ENCODE data around the gene MCMBP.
A peak's percentile ranks its signal among the peaks of the same experiment; 100 is the strongest.
"Not testable (repeated sequence)": the region's sequence is repeated elsewhere in the genome, so short reads cannot be mapped to it uniquely, and the experiment has no call there.

The MCMBP gene, protein sequence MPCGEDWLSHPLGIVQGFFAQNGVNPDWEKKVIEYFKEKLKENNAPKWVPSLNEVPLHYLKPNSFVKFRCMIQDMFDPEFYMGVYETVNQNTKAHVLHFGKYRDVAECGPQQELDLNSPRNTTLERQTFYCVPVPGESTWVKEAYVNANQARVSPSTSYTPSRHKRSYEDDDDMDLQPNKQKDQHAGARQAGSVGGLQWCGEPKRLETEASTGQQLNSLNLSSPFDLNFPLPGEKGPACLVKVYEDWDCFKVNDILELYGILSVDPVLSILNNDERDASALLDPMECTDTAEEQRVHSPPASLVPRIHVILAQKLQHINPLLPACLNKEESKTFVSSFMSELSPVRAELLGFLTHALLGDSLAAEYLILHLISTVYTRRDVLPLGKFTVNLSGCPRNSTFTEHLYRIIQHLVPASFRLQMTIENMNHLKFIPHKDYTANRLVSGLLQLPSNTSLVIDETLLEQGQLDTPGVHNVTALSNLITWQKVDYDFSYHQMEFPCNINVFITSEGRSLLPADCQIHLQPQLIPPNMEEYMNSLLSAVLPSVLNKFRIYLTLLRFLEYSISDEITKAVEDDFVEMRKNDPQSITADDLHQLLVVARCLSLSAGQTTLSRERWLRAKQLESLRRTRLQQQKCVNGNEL

DNA sequence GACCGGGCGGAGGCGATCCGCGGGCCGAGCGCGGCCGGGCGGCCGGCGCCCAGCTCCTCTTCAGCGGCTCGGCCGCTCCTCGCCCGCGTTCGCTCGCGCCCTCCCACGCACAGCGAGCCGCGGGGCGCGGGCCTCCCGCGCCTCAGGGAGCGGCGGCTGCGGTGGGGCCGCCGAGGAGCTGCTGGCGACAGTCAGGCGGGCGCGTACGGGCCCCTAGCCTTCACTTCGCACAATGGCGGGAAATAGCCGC is at the start of gene MCMBP:
TSS of gene MCMBP (minus strand) at position 234 of the 250 bp plus-strand sequence. CDS start 259 bp downstream, outside the sequence.
- DNase-seq = no peak

DNA sequence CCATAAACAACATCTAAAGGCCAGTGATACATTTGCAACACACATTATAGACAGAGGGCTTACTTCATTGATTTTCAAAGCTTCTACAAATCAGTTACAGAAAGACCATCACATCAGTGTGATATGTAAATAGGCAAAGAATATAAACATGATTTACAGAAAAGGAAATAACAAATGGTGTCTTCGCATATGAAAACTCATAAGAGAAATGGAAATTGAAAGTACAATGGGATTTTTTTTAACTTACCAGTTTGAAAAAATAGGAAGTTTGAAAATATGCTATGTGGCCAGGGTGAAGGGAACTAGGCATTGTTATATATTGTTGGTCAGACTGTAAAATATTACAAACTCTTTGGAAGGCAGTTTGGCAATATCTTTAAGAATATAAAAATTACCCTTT is 47.2 kb upstream of the MCMBP start:
- DNase-seq = no peak

DNA sequence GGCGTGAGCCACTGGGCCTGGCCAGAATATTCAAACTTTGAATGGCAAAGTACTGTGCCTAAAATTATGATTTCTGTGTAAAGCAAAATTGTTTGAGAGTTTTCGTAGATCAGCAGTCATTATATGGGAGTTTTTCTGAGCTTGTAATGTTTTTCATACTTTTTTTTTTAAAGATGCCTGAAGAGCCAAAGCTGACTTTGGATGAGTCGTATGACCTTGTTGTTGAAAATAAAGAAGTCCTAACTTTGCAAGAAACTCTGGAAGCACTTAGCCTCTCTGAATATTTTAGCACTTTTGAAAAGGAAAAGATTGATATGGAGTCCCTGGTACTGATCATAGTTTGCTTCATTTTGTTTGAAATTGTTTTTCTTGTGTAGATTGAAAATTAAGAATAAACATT is 46.6 kb upstream of the MCMBP start:
- DNase-seq = no peak

DNA sequence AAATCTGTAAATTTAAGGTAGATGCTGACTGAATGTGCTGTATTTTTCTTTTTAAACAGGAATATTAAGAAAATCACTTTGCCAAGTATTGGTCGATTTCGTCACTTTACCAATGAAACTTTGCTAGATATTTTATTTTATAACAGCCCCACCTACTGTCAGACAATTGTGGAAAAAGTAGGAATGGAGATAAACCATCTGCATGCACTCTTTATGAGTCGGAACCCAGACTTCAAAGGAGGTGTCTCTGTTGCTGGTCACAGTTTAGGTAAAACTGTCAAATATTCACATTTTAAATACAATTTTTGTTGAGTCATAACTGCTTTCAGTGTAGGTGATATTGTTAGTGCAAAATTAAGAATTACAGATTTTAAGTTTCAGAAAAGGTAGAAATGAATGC is 45.1 kb upstream of the MCMBP start:
- DNase-seq = no peak

DNA sequence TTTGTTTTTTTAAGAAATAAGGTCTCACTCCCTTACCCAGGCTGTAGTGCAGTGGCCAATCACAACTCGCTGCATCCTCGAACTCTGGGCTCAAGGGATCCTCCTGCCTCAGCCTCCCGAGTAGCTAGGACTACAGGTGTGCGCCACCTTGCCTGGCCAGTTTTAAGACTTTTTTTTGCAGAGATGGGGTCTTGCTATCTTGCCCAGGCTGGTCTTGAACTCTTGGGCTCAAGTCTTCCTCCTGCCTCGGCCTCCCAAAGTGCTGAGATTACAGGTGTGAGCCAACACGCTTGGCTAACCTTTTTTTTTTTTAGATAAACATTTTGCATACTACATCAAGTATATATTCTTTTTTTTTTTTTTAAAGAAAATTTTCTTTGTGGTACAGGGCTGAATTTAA is 38.0 kb upstream of the MCMBP start:
- no peak for DNase-seq

DNA sequence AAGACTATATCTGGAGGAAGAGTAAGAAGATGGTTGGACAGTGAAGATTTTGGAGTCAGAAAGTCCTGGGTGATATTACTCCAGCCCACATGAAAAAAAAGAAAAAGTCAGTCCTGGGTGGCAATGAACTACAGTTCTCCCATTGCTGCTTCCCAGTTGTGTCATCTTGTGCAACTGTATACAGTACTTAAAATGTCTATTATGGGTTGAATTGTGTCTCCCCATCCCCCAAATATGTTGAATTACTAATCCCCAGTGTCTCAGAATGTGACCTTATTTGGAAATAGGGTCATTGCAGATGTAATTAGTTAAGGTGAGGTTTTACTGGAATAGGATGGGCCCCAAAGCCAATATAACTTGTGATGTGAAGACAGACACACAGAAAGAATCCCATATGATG is 35.5 kb upstream of the MCMBP start:
- no peak for DNase-seq

DNA sequence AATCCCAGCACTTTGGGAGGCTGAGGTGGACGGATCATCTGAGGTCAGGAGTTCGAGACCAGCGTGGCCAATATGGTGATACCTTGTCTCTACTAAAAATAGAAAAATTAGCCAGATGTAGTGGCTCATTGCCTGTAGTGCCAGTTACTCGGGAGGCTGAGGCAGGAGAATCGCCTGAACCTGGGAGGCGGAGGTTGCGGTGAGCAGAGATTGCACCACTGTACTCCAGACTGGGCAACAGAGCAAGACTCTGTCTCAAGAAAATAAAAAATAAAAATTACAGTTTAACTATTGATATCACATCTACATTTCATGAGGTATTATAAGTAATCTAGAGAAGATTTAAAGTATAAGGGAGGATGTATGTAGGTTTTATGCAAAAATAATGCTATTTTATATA is 35.1 kb upstream of the MCMBP start:
- DNase-seq = not testable (repeated sequence)

DNA sequence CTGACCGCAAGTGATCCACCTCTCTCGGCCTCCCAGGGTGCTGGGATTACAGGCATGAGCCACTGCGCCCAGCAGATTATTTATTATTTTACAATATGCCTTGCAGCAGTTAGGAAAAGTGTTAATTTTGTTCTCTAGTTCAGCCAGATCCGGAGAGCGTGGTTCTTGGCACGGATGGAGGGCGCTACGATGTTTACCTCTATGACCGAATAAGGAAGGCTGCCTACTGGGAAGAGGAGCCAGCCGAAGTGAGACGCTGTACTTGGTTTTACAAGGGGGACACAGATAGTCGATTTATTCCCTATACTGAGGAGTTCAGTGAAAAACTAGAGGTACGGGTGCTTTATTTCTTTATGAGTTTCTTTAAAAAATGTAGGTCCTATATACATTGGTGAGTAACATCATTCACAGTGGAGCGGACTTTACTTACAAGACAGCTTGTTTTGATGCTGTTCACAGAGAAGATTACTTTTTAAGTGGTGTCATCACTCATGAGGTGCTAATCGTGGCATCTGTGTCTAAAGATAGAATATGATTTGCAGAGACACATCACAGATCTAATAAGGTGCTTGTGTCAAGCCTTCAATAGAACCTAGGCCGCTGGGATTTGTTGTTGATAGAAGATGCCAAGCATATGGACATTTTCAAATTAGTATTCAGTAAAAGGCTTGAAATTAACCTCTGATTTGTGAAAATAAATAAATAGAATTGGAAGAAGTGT is 31.5 kb upstream of the MCMBP start:
- no peak for DNase-seq

DNA sequence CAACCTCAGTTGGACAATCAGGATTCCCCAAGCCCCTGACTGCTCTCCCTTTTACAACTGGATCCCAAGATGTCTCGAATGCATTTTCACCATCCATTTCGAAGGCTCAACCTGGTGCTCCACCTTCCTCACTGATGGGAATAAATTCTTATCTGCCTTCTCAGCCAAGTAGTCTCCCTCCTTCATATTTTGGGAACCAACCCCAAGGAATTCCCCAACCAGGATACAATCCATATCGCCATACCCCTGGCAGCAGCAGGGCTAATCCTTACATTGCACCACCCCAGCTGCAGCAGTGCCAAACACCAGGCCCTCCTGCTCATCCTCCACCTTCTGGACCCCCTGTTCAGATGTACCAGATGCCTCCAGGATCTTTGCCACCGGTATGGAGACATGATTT is 25.9 kb upstream of the MCMBP start:
- no peak for DNase-seq

DNA sequence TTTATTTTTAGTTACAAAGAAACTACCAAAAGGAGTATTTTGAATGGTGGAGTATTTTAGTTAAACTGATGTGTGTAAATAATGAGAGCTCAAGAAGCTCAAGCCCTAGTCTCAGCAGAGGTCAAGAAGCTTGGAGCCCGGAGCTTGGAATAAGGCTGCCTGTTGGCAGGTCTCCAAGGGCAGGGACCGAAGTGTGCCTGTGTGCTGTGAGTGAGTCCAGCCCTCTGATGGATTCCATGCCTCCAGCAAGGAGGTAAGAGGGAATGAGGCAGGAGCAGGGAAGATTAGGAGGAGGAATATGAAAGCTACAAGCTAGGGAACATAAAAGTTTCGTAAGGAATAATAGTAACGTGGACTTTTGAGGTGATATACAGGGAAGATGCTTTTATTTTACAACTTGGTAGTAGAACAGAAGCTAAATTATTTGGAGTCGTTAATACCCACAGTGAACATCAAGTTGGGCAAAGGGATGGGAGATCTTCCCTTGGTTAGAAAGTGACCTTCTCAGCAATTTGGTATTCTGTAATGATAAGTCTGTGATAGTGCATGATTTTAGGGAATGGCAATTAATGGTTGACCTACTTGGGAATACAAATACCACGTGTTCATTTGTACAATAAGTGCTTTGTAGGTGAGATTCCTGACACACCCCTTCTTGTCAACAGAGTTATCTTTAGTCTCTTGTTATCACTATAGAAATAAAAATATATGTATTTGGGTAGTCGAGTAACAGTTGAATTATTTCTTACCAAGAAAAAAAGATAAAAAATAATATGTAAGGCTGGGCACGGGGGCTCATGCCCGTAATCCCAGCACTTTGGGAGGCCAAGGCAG is 24.5 kb upstream of the MCMBP start:
- DNase-seq = no peak

DNA sequence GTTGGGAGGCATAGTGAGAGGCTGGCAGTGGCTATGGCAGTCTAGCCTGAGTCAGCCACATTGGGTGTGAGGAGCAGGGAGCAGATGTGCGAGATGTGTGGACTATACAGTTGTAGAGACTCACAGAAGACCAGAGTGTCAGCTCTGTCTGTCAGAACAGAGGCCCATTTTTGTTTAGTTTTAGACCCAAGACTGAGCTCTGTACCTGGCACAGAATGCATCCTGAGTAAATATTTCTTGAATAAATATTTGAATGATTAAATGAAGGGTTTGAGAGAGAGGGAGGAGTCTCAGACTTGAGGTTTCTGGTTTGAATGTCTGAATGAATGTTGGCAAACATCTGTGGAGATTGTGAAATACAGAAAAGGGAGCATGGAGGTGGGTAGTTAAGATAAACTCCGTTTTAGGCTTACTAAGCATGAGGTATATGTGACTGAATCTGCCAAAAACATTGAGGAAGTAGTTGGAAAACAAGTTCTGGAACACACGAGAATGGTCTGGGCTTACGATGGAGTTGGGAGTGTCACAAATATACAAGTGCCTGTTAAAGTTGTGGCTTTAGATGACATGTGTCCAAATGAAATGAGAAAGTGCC is 23.5 kb upstream of the MCMBP start:
- DNase-seq = no peak

DNA sequence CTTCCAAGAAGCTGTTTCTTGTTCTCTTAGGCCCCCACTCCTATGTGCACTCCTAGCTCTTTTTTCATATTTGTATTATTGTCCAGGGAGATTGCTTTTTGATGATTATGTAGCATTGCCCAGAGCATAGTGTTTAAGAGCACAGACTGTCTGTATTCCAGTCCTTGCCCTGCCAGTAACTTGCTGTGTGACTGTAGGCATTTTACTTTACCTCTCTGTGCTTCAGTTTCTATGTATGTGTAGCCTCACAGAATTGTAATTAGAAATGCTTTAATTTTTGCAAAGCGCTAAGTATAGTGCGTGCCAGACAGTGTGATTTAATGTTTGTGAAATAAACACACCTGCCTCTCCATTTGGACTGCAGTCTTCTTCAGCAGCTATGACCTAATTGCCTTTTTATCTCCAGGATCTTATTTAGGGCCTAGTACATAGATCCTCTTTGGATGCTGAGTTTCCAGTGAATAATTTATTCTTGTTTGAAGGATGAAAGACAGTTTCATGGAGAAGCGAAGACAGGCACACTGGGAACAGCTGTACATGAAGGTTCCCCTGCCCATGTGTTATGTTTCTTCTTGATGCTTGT is 21.3 kb upstream of the MCMBP start:
- DNase-seq = no peak

DNA sequence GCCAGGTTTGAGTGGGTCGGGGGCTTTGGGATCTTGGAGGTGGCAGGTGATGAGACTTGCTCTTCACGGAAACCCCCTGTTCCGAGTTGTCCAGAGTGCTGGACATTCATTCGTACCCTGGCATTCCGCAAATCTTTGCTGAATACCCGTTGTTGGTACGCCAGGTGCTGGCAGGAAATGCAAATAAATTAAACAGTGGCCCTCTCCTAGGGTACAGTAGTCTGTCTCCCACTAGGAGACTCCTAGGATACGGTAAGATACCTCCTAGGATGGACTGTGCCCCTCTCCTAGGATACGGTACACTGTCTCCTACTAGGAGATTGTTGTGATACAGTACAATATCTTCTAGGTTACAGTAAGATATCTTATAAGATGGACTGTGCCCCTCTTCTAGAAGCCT is 20.4 kb upstream of the MCMBP start:
- no peak for DNase-seq

DNA sequence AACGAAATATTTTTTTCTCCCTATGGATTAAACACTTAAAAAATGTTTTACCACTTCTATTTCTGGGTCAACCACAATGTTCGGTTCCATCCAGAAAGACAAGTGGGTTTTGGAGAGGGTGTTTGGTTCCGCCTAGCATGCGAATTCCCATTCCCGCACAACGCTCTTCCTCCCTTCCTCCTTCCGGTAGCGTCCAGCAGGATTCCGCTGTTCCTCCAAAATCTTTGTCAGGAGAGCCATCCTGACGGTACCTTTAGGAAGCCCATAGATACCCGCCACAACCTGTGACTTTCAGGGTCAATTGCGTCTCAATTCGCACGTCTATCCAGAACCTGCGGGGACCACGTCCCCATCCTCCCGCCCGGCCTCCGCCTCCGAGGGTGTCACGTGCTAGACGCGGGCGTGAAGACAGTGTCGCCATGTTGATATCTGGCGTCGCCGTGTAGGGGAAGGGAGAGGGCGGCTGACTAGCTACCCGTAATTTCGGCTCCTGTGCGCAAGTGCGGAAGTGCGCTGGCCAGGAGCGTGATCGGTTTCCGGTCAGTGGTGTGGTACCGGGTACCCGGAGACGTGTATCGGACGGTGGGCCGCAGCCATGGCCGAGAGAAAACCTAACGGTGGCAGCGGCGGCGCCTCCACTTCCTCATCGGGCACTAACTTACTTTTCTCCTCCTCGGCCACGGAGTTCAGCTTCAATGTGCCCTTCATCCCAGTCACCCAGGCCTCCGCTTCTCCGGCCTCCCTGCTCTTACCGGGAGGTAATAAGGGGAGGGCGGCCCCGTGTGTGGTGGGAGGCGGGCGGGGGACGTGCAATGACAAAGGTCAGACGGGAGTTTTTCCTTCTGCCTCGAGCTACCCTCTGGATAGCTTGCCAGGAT is 19.8 kb upstream of the MCMBP start, which contains the start of gene SEC23IP:
TSS of gene SEC23IP (plus strand) at position 543 of the 878 bp plus-strand sequence. CDS start at position 596, 53 bp downstream.
- DNase-seq = peak; percentile 90

DNA sequence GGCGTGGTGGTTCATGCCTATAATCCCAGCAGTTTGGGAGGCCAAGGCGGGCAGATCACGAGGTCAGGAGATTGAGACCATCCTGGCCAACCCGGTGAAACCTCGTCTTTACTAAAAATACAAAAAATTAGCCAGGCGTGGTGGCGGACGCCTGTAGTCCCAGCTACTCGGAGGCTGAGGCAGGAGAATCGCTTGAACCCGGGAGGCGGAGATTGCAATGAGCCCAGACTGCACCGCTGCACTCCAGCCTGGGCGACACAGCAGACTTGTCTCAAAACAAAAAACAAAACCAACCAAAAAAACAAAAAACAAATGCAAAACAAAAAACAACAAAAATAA is 19.2 kb upstream of the MCMBP start:
- DNase-seq = peak; percentile 36

DNA sequence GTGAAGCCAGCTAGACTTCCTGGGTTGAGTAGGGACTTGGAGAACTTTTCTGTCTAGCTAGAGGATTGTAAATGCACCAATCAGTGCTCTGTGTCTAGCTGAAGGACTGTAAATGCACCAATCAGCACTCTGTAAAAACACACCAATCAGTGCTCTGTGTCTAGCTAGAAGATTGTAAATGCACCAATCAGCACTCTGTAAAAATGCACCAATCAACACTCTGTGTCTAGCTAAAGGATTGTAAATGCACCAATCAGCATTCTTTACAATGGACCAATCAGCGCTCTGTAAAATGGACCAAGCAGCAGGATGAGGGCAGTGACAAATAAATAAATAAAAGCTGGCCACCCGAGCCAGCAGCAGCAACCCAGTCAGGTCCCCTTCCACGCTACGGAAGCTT is 17.7 kb upstream of the MCMBP start:
- not testable (repeated sequence) for DNase-seq

DNA sequence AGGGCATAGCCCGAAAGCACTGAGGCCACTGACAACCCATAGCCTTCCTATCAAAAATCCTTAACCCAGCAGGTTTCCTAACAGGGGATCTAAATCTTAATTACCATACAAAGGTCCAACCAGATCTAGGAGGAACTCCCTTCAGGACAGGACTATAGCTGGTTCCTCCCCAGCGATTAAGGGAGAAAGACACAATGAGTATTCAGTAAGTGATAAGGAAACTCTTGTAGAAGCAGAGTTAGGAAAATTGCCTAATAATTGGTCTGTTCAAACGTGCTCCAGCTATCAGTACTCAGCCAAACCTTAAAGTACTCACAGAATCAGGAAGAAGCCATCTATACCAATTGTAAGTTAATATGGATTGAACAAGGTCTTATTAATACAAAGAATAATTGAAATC is 16.6 kb upstream of the MCMBP start:
- not testable (repeated sequence) for DNase-seq

DNA sequence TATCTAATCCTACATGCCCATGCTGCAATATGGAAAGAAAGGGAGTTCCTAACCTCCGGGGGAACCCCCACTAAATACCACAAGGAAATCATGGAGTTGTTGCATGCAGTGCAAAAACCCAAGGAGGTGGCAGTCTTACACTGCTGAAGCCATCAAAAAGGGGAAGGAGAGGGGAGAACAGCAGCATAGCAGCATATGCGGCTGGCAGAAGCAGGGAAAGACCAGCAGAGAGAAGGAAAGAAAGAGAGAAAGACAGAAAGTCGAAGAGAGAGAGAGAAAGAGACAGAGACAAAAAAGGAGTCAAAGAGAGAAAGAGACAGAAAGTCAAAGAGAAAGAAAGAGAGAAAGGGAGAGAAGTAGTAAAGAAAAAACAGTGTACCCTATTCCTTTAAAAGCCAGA is 16.1 kb upstream of the MCMBP start:
- DNase-seq = not testable (repeated sequence)

DNA sequence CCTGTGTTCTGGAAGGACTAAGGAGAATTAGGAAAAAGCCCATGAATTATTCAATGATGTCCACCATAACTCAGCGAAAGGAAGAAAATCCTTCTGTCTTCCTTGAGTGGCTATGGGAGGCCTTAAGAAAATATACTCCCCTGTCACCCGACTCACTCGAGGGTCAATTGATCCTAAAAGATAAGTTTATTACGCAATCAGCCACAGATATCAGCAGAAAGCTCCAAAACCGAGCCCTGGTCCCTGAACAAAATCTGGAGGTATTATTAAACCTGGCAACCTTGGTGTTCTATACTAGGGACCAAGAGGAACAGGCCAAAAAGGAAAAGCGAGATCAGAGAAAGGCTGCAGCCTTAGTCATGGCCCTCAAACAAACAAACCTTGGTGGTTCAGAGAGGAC is 13.4 kb upstream of the MCMBP start:
- not testable (repeated sequence) for DNase-seq

DNA sequence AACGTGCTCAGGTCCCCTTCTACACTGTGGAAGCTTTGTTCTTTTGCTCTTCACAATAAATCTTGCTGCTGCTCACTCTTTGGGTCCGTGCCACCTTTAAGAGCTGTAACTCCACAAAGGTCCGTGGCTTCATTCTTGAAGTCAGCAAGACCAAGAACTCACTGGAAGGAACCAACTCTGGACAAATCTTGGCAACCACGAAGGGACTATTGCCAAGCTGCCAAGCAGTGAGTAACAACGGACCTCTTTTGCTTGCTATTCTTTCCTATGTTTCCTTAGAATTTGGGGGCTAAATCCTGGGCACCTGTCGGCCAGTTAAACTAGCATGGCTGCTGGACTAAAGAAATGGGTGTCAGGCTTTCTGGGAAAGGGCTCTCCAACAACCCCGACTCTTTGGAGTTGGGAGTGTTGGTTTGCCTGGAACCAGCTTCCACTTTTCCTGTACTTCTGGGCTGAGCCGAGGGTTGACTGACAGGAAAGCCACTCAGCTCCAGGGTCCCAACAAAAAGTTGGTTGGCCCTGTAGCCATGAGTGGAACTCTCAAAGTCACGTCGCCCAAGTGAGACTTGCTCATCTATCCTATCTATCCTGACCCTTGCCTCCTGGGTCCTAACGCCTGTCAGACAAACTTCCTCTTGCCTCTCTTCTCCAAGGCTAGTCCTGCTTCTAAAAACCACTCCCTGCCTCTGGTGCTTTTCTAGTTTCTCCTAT is 11.4 kb upstream of the MCMBP start:
- DNase-seq = not testable (repeated sequence)

DNA sequence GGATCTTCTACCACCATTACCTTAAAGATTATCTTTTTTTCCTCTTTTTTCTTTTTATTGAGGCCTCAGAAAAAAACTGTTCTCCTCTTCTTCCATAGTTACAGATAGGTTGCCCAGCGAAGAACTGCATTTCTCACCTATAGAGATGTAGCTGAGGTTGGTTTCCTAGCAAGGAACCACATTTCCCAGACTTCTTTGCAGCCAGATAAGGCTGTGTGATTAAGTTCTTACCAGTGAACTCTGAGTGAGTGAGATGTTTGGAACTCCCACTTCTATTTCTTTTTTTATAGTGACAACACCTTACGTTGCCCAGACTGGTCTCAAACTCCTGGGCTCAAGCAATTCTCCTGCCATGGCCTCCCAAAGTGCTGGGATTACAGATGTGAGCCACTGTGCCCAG is 5.9 kb upstream of the MCMBP start:
- no peak for DNase-seq

Data from NCI-H510A treated with DMSO at 0.1 percent for 48 hours (cell line).